Measurements from ENCODE around the gene TTI1. TPM values are rescaled to one million over a fixed set of nuclear protein-coding genes. Genes with fewer than 3 reads are reported as not detected.

The TTI1 gene
- total and polyA plus RNA-seq, 12 donors = 8.3 to 14.8 (median 11.2) TPM

GRCh38 chr20:38044685-38045084 lies 11.4 kb upstream of the TTI1 start:
- TF ChIP-seq CTCF (IDR thresholded peaks at IDR 0.05) = no peak
- DNase-seq (no peak), ATAC-seq (no peak)
- intact Hi-C loops (cut with DNase I) = no loop called here
- H3K27me3 ChIP-seq = no peaks in the 10 kb centered on the region
- WGBS, 2 donors = 63 to 97% methylated on average over 3 of the region's 3 CpGs
- peaks cover 0 to 41% (median 13%) of the 10 kb centered on the region in 9 donors for H3K4me1 ChIP-seq
- no peaks in the 10 kb centered on the region for H3K9me3 ChIP-seq
- no peak overlapping the region for H3K27ac ChIP-seq
- no peak overlapping the region for H3K4me3 ChIP-seq
- H3K36me3 ChIP-seq = peaks cover 0 to 96% (median 35%) of the 10 kb centered on the region in 9 donors

GRCh38 chr20:38043512-38044300 lies 10.4 kb upstream of the TTI1 start:
- DNase-seq (no peak), ATAC-seq (peak in 2 of 8 donors; percentile 47 to 50)
- Histone ChIP-seq H3K27me3 (no peaks in the 10 kb centered on the region), H3K9me3 (no peaks in the 10 kb centered on the region), H3K4me1 (peaks cover 0 to 34% (median 12%) of the 10 kb centered on the region in 9 donors), H3K4me3 (no peak overlapping the region), H3K36me3 (peaks cover 0 to 91% (median 31%) of the 10 kb centered on the region in 9 donors), H3K27ac (no peak overlapping the region)
- 91% methylated on average over 10 of the region's 10 CpGs for WGBS, 2 donors
- TF ChIP-seq CTCF (IDR thresholded peaks at IDR 0.05) = no peak
- intact Hi-C loops (cut with DNase I) = no loop called here

- peaks cover 0 to 41% (median 26%) of the 10 kb centered on the region in 9 donors for H3K4me1 ChIP-seq
- no peak for TF ChIP-seq CTCF (IDR thresholded peaks at IDR 0.05)
- ATAC-seq (no peak), DNase-seq (no peak)
- no peak overlapping the region for H3K4me3 ChIP-seq
- no peak overlapping the region for H3K27ac ChIP-seq
- peaks cover 0 to 93% (median 27%) of the 10 kb centered on the region in 9 donors for H3K36me3 ChIP-seq
- H3K9me3 ChIP-seq = no peaks in the 10 kb centered on the region
- intact Hi-C loops (cut with DNase I) = no loop called here
- WGBS, 2 donors = 55 to 100% methylated on average over 1 of the region's 1 CpG
- H3K27me3 ChIP-seq = no peaks in the 10 kb centered on the region
Measured at GRCh38 chr20:38040276-38040675, 7.0 kb upstream of the TTI1 start.

- no peak overlapping the region for H3K4me3 ChIP-seq
- WGBS, 2 donors = 75 to 76% methylated on average over 5 of the region's 5 CpGs
Measured at GRCh38 chr20:38036366-38036765, 3.1 kb upstream of the TTI1 start.

More at GRCh38 chr20:38036366-38036765, 3.1 kb upstream of the TTI1 start:
- TF ChIP-seq CTCF (IDR thresholded peaks at IDR 0.05) = no peak
- DNase-seq = no peak
- no peaks in the 10 kb centered on the region for H3K27me3 ChIP-seq
- intact Hi-C loops (cut with DNase I) = no loop called here
- no peaks in the 10 kb centered on the region for H3K9me3 ChIP-seq
- peak overlapping the region in 1 of 10 donors; percentile 20 for H3K27ac ChIP-seq
- no peak for ATAC-seq
- H3K4me1 ChIP-seq = peaks cover 4 to 62% (median 51%) of the 10 kb centered on the region in 9 donors
- H3K36me3 ChIP-seq = peaks cover 0 to 58% (median 10%) of the 10 kb centered on the region in 9 donors
